DMS153 treated with DMSO at 0.1 percent for 48 hours (cell line): ENCODE measurements around the gene DYNC1I1.

Experiments used
- DNase-seq: peaks from one replicate; lab custom pipeline; 2025; ENCODE audit not compliant: unreplicated experiment; lab: John Stamatoyannopoulos, UW

DYNC1I1 gene

GRCh38 chr7:96126382-96126781 lies 354.0 kb downstream of the DYNC1I1 start:
- DNase-seq, result no peak

DNA sequence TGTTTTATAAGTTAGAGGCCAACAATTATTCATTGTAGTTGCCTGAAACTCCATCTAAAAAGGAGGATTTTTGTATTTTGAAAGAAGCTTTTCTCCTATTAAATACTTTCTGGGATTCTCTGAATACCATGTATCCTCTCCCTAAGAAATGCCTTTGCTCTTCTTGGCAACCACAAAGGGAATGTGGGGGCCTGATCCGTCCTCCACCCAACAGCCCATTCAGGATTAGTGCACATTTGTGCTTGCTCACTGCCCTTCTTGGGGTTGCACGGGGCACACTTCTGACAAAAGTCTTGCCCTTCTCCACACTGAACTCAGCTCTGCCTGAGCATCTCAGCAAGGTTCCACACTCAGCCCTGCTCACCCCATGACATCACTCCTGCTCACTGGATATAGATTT lies 355.4 kb downstream of the DYNC1I1 start:
- no peak for DNase-seq

- no peak for DNase-seq
These were observed 359.2 kb downstream of the DYNC1I1 start for GRCh38 chr7:96131525-96131924.

DNA sequence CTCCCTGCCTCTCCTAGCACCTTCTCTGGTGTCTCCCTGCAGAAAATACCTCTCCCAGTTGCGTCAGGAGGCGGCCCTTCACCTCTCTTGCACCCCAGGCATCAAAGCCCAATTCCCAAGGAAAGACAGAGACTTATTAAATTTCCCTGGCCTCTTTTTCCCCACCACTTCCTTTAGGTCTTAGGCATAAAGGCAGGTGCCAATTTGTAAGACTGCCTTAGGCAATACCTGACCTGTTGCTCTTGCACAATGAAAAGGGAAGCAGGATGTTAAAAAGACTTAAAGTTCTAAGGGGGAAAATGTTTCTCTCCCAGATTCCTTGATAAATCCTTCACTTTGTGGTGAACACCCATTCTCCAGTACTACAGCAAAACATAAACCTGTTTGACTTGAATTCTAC lies 362.9 kb downstream of the DYNC1I1 start:
- no peak for DNase-seq

- peak; percentile 84 for DNase-seq
These were observed 364.4 kb downstream of the DYNC1I1 start for GRCh38 chr7:96136600-96137239.

DNA sequence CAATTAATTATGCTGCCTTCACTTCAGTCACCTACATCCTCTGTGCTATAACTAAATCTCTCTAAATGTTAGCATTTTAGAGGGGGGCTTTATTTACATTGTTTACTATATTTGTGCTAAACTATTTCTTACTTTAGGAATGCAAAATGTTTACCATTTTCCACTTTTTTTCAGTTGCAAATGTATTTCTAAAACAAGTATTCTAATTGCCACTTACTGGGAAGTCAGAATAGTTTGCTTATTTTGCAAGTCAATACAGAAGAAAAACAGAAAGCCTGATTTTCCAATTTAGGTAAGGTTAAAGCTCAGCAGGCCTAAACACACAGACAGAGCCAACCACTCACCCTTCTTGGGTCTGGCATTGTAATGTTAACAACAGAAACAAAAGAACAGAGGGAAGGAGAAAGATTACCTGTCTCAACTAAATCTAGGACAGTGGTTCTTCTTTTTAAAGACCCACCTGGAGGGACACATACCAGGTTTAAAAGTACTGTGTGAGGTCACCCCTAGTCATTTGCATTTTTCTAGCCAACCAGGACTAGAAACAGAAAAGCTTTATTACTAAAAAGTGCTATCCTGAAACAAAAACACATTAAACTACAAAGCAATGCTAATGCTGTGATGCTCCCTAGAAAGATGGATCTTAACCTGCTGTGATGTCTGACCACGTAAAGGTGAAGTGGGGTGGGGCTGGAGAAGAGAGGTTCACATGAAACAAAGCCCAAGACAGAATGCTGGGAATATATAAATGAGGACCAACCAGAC lies 371.3 kb downstream of the DYNC1I1 start:
- no peak for DNase-seq

- DNase-seq, result no peak
These were observed 371.8 kb downstream of the DYNC1I1 start for GRCh38 chr7:96144260-96144526.
